IgD-negative memory B cell (primary cell): ENCODE results near the gene ZNF579. TPM values are rescaled to one million over a fixed set of nuclear protein-coding genes. Genes with fewer than 3 reads are reported as not detected.
A peak's percentile ranks its signal among the peaks of the same experiment; 100 is the strongest.
"Not testable (repeated sequence)": the region's sequence is repeated elsewhere in the genome, so short reads cannot be mapped to it uniquely, and the experiment has no call there.

Experiments used
- H3K27ac Mint-ChIP-seq, 3 donors: one replicate each; pipeline ENCODE4 v1.8.0; 2020 to 2022; ENCODE audit warnings: mild to moderate bottlenecking in 3 of 3, mixed read lengths in 3 of 3, moderate library complexity in 1 of 3
- H3K27me3 Mint-ChIP-seq: one replicate; pipeline ENCODE4 v1.8.0; 2021; ENCODE audit warnings: mixed read lengths
- H3K36me3 Mint-ChIP-seq: one replicate; pipeline ENCODE4 v1.8.0; 2020; ENCODE audit warnings: mild to moderate bottlenecking, mixed read lengths
- H3K4me1 Mint-ChIP-seq, 3 donors: one replicate each; pipeline ENCODE4 v1.8.0; 2020 to 2022; ENCODE audit warnings: mixed read lengths in 3 of 3, mild to moderate bottlenecking in 1 of 3
- H3K4me3 Mint-ChIP-seq, 4 donors: one replicate each; pipeline ENCODE4 v1.8.0; 2020 to 2022; ENCODE audit warnings: mild to moderate bottlenecking in 4 of 4, mixed read lengths in 4 of 4, moderate library complexity in 3 of 4
- H3K9me3 Mint-ChIP-seq, 3 donors: one replicate each; pipeline ENCODE4 v1.8.0; 2020 to 2021; ENCODE audit warnings: mixed read lengths in 3 of 3, mild to moderate bottlenecking in 1 of 3
- polyA plus RNA-seq: library from polyadenylated mRNA; unstranded; fragments of 300-500 nt; fragmentation: Illumina TruSeq; gene quantifications from one replicate; pipeline ENCODE4 v1.2.3, GENCODE V29; 2021

ZNF579 gene
- polyA plus RNA-seq, 1 donor from 2014 or later, result 0.79 TPM

GRCh38 chr19:55579766-55580621 is 654 bp downstream of the ZNF579 start:
- Mint-ChIP-seq H3K36me3 (peaks cover 7% of the 10 kb centered on the region), H3K9me3 (peaks cover 0 to 2% (median 0%) of the 10 kb centered on the region in 3 donors), H3K27me3 (peaks cover 2% of the 10 kb centered on the region), H3K4me3 (peak overlapping the region; percentile 72 to 84 (median 80)), H3K4me1 (peaks cover under 1 to 16% (median 8%) of the 10 kb centered on the region in 3 donors), H3K27ac (peak overlapping the region; percentile 54 to 88 (median 79))

GRCh38 chr19:55578761-55579747 is 1.6 kb downstream of the ZNF579 start:
- H3K27ac Mint-ChIP-seq, result peak overlapping the region in 2 of 3 donors; percentile 79 to 88
- peaks cover 7% of the 10 kb centered on the region for H3K36me3 Mint-ChIP-seq
- H3K9me3 Mint-ChIP-seq, result peaks cover 0 to 2% (median 0%) of the 10 kb centered on the region in 3 donors
- peak overlapping the region; percentile 72 to 84 (median 80) for H3K4me3 Mint-ChIP-seq
- H3K27me3 Mint-ChIP-seq, result peaks cover 2% of the 10 kb centered on the region
- H3K4me1 Mint-ChIP-seq, result peaks cover 0 to 16% (median 5%) of the 10 kb centered on the region in 3 donors

- H3K4me1 Mint-ChIP-seq, result peaks cover 0 to 16% (median 5%) of the 10 kb centered on the region in 3 donors
- no peak overlapping the region for H3K4me3 Mint-ChIP-seq
- H3K36me3 Mint-ChIP-seq, result peaks cover 7% of the 10 kb centered on the region
- peaks cover 2% of the 10 kb centered on the region for H3K27me3 Mint-ChIP-seq
- H3K27ac Mint-ChIP-seq, result no peak overlapping the region
- H3K9me3 Mint-ChIP-seq, result peaks cover 0 to 2% (median 0%) of the 10 kb centered on the region in 3 donors
Measured at GRCh38 chr19:55578031-55578760, 2.5 kb downstream of the ZNF579 start.

GRCh38 chr19:55576746-55577145 is 3.9 kb downstream of the ZNF579 start:
- Mint-ChIP-seq H3K9me3 (peaks cover 0 to 2% (median 0%) of the 10 kb centered on the region in 3 donors), H3K4me1 (peaks cover 0 to 14% (median 5%) of the 10 kb centered on the region in 3 donors), H3K27ac (no peak overlapping the region), H3K36me3 (peaks cover 7% of the 10 kb centered on the region), H3K4me3 (peak overlapping the region in 2 of 4 donors; percentile 35 to 74), H3K27me3 (peaks cover 2% of the 10 kb centered on the region)

GRCh38 chr19:55573929-55574328 is 6.7 kb downstream of the ZNF579 start:
- H3K4me1 Mint-ChIP-seq, H3K27ac Mint-ChIP-seq, H3K36me3 Mint-ChIP-seq: not testable (repeated sequence)

GRCh38 chr19:55569477-55569876 is 11.2 kb downstream of the ZNF579 start:
- not testable (repeated sequence) for H3K27me3 Mint-ChIP-seq, H3K27ac Mint-ChIP-seq

More at GRCh38 chr19:55573929-55574328, 6.7 kb downstream of the ZNF579 start:
- H3K27me3 Mint-ChIP-seq, H3K4me3 Mint-ChIP-seq, H3K9me3 Mint-ChIP-seq: not testable (repeated sequence)

GRCh38 chr19:55567708-55568328 is 12.8 kb downstream of the ZNF579 start:
- no peak overlapping the region for H3K27ac Mint-ChIP-seq
- no peaks in the 10 kb centered on the region for H3K36me3 Mint-ChIP-seq
- H3K27me3 Mint-ChIP-seq, result peaks cover 5% of the 10 kb centered on the region
- H3K4me1 Mint-ChIP-seq, result peaks cover 0 to 2% (median 0%) of the 10 kb centered on the region in 3 donors
- H3K9me3 Mint-ChIP-seq, result no peaks in the 10 kb centered on the region
- no peak overlapping the region for H3K4me3 Mint-ChIP-seq

More at GRCh38 chr19:55569477-55569876, 11.2 kb downstream of the ZNF579 start:
- H3K36me3 Mint-ChIP-seq, H3K4me1 Mint-ChIP-seq, H3K9me3 Mint-ChIP-seq, H3K4me3 Mint-ChIP-seq: not testable (repeated sequence)

GRCh38 chr19:55566823-55567222 is 13.8 kb downstream of the ZNF579 start:
- Mint-ChIP-seq H3K9me3 (no peaks in the 10 kb centered on the region), H3K27me3 (peaks cover 5% of the 10 kb centered on the region), H3K27ac (no peak overlapping the region), H3K4me1 (no peaks in the 10 kb centered on the region), H3K36me3 (no peaks in the 10 kb centered on the region), H3K4me3 (no peak overlapping the region)

- H3K27ac Mint-ChIP-seq, result no peak overlapping the region
- no peak overlapping the region for H3K4me3 Mint-ChIP-seq
- H3K36me3 Mint-ChIP-seq, result peaks cover 3% of the 10 kb centered on the region
- H3K27me3 Mint-ChIP-seq, result peaks cover 7% of the 10 kb centered on the region
- H3K4me1 Mint-ChIP-seq, result no peaks in the 10 kb centered on the region
- H3K9me3 Mint-ChIP-seq, result peaks cover 0 to 6% (median 4%) of the 10 kb centered on the region in 3 donors
Measured at GRCh38 chr19:55563261-55563690, 17.4 kb downstream of the ZNF579 start.

GRCh38 chr19:55559684-55560083 is 21.0 kb downstream of the ZNF579 start:
- Mint-ChIP-seq H3K27ac (no peak overlapping the region), H3K4me3 (no peak overlapping the region), H3K9me3 (peaks cover 0 to 6% (median 4%) of the 10 kb centered on the region in 3 donors), H3K4me1 (no peaks in the 10 kb centered on the region), H3K27me3 (peaks cover 2% of the 10 kb centered on the region), H3K36me3 (peaks cover 3% of the 10 kb centered on the region)

GRCh38 chr19:55554741-55555152 is 25.9 kb downstream of the ZNF579 start:
- Mint-ChIP-seq H3K36me3 (no peaks in the 10 kb centered on the region), H3K4me3 (no peak overlapping the region), H3K27ac (peak overlapping the region in 1 of 3 donors; percentile 77), H3K4me1 (peaks cover 0 to 1% (median 0%) of the 10 kb centered on the region in 3 donors), H3K9me3 (peaks cover 0 to 2% (median 0%) of the 10 kb centered on the region in 3 donors), H3K27me3 (peaks cover 12% of the 10 kb centered on the region)

GRCh38 chr19:55554302-55554701 is 26.3 kb downstream of the ZNF579 start:
- H3K4me3 Mint-ChIP-seq, result no peak overlapping the region
- H3K27me3 Mint-ChIP-seq, result peaks cover 11% of the 10 kb centered on the region
- peak overlapping the region in 1 of 3 donors; percentile 77 for H3K27ac Mint-ChIP-seq
- peaks cover 0 to 4% (median 0%) of the 10 kb centered on the region in 3 donors for H3K4me1 Mint-ChIP-seq
- peaks cover 0 to under 1% (median 0%) of the 10 kb centered on the region in 3 donors for H3K9me3 Mint-ChIP-seq
- H3K36me3 Mint-ChIP-seq, result no peaks in the 10 kb centered on the region

- H3K4me3 Mint-ChIP-seq, result no peak overlapping the region
Measured at GRCh38 chr19:55553217-55554182, 27.1 kb downstream of the ZNF579 start.

More at GRCh38 chr19:55553217-55554182, 27.1 kb downstream of the ZNF579 start:
- H3K27me3 Mint-ChIP-seq, result peaks cover 11% of the 10 kb centered on the region
- H3K36me3 Mint-ChIP-seq, result no peaks in the 10 kb centered on the region
- no peaks in the 10 kb centered on the region for H3K9me3 Mint-ChIP-seq
- H3K27ac Mint-ChIP-seq, result no peak overlapping the region
- H3K4me1 Mint-ChIP-seq, result peaks cover 0 to 4% (median 0%) of the 10 kb centered on the region in 3 donors
